Globus pallidus (tissue), 1 donor: Measurements from ENCODE around the gene GUCY2F.

Experiments
- DNase-seq: peaks from one replicate; pipeline ENCODE4 v3.0.0-alpha.2; 2015; ENCODE audit warnings: low spot score

Gene GUCY2F

GRCh38 chrX:109343671-109344070 is 138.2 kb downstream of the GUCY2F start:
- DNase-seq = no peak

- no peak for DNase-seq
Observed at GRCh38 chrX:109336141-109336540, 145.7 kb downstream of the GUCY2F start.

- no peak for DNase-seq
Observed at GRCh38 chrX:109327251-109327650, 154.6 kb downstream of the GUCY2F start.
